ENCODE results near the gene SIGLEC12.

Gene SIGLEC12

DNA sequence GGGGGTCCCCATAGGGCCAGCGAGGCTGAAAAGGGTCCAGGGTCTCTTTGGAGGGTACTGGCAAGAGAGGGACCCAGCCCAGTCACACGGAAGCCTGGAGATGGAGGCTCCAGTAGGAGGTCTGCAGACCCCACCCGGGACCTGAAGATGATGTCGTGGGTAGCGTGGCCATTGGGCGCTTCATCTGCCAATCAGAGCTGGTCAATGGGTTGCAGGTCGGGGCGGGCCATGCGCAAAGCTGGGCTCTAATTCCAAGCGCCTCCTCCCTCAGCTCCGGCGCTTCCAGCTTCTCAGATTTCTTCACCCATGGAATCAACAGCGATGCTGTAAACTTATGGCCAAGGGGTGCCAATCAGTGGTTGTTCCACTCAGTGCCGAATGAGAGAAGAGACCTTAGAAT, 10.9 kb downstream of the SIGLEC12 start:
- intact Hi-C loops (cut with DNase I) = no loop called here

DNA sequence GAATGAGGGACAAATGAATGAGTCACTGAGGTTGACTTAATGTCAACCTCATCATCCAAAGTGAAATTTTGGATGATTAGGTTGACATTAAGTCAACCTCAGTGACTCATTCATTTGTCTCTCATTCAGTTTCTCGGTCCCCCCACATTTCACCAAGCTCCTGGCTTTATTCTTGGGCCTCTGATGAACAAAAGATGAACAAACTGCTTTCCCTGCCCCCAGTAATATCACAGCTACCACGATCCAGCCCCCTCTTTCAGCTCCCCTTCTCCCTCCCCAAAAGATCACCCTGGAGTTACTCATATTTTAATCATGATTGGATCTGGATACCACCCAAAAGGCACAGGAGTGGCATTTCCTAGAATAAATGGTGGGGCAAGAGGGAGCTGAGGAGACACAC, 12.5 kb downstream of the SIGLEC12 start:
- no peak for DNase-seq
- intact Hi-C loops (cut with DNase I) = no loop called here

More for the DNA sequence above, 10.9 kb downstream of the SIGLEC12 start:
- no peak for DNase-seq

DNA sequence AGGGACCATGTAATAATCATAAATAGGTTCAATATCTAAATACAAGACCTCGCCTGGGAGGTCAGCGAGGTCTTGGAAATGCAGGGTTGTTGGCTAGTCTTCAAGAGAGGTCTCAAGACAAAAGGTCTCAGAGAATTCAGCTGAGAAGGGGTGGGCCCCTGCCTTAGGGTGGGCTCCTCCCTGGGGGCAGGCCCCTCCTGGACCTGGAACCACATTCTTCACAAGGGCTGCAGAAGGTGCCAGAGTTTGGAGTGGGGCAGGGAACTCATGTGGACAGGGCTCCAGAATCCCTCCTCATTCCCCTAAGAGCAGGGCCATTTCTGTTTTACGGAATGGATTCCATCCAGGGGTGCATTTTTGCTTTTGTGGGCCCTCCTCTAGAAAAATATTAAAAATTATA, 13.1 kb downstream of the SIGLEC12 start:
- no peak for DNase-seq
- intact Hi-C loops (cut with DNase I) = no loop called here

DNA sequence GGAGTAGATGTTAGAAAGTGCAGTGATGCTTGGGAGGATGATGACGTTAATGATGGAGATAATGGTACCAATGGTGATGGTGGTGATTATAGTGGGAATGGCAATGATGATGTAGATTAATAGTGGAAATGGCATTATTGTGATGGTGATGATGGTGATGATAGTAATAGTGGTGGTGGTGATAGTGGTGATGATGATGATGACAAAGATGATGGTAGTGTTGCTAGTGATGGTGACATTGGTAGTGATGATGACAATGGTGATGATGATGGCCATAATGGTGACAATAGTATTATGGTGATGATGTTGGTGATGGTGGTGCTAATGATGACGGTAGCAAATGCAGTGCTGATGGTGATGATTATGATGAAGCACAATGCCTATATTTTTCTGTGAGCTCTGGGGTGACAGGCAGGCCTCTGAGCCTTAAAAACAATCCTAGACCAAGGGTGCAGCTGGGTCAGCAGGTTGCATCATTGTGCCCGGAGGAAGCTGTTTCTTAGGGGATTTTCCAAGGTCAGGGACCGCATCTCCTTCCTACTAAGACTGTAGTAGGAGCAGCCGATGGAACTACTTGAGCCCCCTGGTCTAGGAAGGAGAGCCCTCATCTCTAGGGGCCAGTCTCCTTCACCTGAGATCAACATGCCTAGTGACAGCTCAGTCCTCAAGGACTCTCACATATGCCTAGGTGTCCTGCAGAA, 15.5 kb downstream of the SIGLEC12 start:
- intact Hi-C loops (cut with DNase I) = no loop called here

DNA sequence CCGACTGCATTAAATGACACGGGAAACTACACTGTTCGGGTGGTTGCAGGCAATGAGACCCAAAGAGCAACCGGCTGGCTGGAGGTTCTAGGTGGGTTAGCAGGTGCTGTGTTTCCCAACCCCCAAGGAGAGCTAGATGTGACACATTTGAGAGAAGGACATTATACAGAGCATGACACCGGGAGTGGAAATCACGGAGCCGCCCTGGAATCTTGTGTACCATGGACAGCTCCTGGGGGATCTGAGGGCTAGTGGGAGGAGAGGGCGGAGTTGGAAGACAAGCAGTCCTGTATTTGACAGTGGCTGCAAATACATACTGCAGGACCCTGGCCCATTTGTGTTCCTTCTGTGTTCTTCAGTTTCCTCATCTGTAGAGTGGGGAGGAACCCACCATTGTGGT, 21.0 kb downstream of the SIGLEC12 start:
- intact Hi-C loops (cut with DNase I) = no loop called here
- DNase-seq = no peak

More for the DNA sequence above, 15.5 kb downstream of the SIGLEC12 start:
- DNase-seq = no peak

DNA sequence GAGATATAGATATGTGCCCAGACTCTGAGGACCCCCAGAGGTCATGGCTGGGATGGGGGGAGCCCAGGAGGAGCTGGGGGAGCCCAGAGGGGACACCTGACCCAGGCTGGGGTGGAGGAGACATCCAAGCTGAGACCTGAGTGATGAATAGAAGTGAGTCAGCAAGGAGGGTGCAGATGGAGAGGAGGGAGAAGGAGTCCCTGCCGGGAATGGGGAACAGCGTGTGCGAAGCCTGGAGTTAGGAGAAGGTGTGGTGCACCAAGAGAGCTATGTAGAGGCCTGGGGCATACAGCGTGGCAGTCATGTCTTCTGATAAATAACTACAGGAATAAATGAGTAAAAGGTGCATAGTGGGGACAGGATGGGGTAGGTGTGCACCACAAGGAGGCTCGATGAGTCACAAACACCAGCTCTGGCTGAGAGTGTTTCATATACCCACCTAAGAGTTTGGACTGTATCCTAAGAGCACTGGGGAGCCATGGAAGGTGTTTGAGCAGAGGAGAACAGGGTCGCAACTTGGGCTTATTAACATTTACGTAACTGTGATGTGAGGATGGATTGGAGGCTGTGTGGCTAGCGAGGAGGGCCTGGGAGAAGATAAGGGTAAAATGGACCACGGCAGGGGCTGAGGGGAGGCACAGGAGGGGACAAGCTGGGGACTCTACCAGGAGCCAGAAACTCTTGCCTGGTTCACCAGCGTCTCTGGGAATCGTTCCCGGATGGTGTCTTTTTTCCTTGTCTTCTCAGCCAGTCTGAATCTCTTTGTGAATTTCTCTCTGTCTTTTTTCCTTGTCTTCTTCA, 21.9 kb downstream of the SIGLEC12 start:
- intact Hi-C loops (cut with DNase I) = no loop called here

DNA sequence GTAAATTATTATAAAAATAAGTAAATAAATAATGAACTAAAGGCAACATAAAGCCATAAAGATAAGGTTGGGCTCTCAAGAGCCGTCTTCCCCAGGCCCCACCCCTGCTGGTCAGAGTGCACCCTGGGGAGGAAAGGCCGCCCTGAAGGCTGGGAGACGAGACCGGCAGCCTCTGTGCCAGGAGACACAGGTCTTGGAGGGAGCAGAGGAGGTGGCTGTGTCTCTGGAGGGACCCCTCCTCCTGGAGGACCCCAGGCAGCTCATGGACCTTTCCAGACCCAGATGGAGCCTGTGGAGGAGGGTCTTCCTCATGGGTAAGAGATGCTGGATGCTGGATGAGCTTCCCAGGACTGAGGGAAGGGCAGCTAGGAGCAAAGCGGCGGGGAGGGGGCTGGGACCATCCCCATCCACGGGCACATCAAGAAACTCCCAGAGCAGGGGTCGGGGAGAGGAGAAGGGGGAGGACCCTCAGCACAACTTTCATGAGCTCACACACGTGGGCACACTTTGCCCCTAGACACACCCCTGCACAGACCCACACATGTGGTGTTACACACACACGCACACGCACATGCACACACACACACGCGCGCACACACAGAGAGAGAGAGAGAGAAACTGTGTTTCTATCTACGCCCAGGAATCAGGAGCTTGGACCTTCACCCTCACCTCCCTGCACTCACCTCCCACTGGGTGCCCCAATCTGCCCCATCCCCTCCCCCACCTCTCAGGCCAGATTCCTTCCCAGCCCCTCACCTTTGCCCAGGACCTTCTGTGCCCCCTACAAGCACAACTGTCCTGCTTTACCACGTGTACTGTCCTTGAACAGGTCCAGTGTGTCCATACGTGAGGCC, 23.0 kb downstream of the SIGLEC12 start, which contains the start of gene CEACAM18:
CEACAM18 (plus strand) TSS at position 159 of the 854 bp plus-strand sequence.
- intact Hi-C loops (cut with DNase I) = no loop called here
- no peak for DNase-seq

More for the DNA sequence above, 21.9 kb downstream of the SIGLEC12 start:
- no peak for DNase-seq

DNA sequence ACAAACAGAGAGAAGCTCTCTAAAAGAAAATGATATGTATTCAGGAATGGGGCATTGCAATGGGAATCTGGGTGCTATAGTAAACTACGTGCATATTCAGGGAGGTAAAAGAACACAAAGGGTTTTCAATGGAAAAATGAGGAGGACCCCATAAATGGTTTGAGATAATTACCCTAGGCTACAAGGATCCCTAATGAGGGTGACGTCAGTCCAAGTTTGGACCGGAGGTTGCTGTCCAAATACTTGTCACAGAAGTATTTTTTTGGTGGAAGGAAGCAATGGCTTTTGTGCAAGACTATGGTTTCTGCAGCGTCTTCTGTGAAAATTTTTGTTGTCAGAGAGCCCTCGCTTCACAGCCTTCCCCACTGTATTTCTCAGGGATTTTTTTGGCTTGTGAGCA, 24.3 kb downstream of the SIGLEC12 start:
- intact Hi-C loops (cut with DNase I) = no loop called here
- DNase-seq = no peak

DNA sequence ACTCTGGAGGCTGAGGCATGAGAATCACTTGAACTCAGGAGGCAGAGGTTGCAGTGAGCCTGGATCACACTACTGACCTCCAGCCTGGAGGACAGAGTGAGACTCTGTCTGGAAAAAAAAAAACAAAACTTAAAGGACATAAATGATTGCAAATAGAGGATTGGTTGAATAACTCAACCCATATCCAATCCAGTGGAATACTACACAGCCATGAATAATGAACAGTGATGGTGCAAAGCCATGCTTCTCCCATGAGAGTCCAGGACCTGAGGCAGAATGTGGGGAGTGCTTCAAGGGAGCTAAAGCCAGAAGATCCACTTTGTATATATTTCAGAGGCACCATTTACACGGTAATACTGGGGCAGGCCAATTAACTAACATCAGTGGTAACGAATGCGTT, 25.4 kb downstream of the SIGLEC12 start:
- no peak for DNase-seq
- intact Hi-C loops (cut with DNase I) = no loop called here

DNA sequence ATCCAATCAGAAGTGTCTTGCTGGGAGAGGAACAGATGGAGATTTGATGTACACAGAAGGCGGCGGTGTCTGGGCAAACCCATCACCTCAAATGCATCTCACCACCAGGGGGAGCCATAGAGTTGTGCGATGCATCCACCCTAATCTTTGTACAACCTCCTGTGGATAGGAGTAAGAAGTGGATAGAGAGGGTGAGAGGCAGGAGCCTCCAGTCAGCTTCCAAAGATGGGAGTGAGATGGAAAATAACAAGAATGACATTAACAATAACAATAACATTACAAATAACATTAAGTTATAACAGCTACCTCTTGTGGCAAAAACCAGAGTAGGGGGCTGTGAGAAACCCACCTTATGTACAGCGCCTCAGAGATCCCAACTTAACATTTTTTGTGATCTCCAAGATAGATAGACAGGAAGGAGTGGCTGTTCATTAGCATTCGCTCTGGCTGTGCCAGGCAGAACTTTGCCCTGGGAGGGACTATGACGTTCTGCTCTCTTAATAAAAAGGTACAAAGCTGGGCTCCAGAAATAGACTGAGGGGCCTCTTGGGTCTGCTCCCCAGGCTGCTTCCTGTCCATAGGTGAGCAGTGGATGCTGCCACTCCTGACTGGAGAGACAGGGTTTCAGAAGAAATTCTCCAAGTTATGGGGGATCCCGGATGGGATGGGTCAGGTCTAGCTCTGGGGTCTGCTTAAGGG, 28.4 kb downstream of the SIGLEC12 start:
- DNase-seq = peak; percentile 61 to 95 (median 85)
- intact Hi-C loops (cut with DNase I) = loop anchor here (5.0 kb wide), 1 partner anchor 184 kb away; no protein-coding TSS in a partner anchor

DNA sequence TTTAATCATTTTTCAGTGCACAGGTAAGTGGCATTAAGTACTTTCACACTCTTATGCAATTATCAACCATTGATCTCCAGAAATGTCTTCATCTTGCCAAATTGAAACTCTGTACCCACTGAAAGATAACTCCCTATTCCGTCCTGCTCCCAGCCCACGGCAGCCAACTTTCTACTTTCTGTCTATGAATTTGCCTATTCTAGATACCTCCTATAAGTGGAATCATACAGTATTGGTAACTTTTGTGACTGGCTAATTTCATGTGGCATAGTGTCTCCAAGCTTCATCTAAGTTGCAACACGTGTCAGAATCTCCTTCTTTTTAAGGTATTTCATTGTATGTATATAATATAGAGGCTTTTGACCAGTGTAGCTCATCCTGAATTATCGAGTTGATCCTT, 29.0 kb downstream of the SIGLEC12 start:
- intact Hi-C loops (cut with DNase I) = loop anchor here (5.0 kb wide), 1 partner anchor 185 kb away; no protein-coding TSS in a partner anchor
- DNase-seq = no peak

DNA sequence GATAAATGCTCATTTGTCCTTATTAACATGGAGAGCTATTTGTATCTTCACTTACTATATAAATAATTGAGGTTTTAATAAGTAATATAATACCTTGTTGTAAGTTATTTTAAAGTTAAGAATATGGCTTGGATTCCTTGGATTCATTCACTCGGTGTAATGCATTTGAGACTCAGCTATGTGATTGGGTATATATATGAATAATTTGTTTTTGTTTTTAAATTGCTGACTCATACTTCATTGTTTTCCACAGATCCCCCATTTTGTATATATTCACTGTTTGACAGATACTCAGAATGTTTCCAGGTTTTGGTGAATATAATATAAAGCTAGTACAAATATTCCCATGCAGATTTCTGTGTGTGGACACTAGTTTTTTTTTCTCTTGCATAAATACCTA, 30.1 kb downstream of the SIGLEC12 start:
- intact Hi-C loops (cut with DNase I) = loop anchor here (5.0 kb wide), 1 partner anchor 186 kb away; no protein-coding TSS in a partner anchor
- DNase-seq = no peak

DNA sequence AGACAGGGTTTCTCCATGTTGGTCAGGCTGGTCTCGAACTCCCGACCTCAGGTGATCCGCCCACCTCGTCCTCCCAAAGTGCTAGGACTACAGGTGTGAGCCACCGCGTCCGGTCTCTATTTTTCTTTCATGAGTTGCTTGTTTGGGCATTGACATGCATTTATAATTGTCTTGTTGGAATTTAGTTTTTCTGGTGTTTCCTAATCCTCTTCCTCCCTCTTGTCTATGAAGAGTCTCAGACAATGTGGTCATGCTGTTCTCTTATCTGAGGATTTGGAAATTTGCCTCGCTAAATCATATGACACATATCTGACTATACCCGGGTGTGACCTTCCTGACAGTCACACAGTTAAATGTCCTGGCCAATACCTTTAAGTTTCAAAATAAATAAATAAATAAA, 30.6 kb downstream of the SIGLEC12 start:
- intact Hi-C loops (cut with DNase I) = loop anchor here (5.0 kb wide), 1 partner anchor 186 kb away; no protein-coding TSS in a partner anchor

DNA sequence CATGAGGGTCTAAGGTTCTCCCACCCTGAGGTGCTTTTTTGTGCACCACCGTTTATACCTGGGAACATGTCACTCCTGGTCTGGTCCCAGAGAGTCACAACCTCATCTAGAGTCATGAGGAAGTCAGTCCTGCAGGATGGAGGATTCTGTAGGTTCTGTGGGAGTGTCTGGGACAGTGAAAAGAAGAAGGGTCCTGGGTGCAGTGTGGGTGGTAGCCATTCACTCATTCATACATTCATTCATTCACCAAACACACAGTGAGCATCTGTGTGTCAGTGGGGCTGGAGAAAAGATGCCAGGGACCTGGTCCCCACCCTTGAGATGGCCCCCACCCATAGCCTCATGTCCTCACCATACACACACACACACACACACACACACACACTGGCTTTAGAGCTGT, 32.0 kb downstream of the SIGLEC12 start:
- intact Hi-C loops (cut with DNase I) = loop anchor here (5.0 kb wide), 1 partner anchor 188 kb away; no protein-coding TSS in a partner anchor

More for the DNA sequence above, 30.6 kb downstream of the SIGLEC12 start:
- no peak for DNase-seq

DNA sequence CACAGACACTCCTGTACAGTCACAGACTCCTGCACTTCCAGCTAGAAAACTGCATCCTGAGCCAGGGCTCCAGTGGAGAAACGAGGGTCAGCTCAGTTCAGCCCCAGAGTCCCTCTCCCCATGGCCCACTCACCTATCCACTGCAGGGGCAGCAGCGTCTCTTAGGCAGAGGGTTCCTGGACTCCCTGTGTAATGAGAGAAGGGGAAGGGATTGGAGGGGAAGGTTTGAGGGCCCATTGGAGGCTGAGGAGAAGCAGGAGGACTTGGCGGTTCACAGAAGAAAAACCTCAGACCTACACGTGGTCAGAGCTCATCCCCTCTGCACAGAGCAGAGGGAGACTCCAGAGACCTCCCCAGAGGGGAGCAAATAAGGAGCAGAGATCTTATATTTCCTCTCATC, 32.4 kb downstream of the SIGLEC12 start:
- intact Hi-C loops (cut with DNase I) = no loop called here
- DNase-seq = no peak

More for the DNA sequence above, 32.0 kb downstream of the SIGLEC12 start:
- no peak for DNase-seq

DNA sequence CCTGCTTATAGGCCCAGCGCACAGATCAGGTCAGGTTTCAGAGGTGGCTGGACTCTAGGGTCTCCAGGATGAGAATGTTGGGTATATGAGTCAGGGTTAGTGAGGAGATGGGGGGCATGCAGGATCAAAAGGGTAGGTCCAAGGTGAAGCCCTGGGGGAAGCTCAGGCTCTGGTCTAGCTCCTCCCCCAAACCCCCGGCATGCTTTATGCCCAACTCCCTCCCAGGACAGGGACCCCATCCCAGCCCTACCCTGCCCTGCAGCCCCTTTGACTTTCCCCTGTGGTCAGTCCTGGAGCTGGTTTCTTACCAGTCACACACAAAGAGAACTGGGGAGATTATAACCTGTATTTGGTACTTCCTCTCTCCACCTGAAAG, 33.1 kb downstream of the SIGLEC12 start:
- DNase-seq = no peak

DNA sequence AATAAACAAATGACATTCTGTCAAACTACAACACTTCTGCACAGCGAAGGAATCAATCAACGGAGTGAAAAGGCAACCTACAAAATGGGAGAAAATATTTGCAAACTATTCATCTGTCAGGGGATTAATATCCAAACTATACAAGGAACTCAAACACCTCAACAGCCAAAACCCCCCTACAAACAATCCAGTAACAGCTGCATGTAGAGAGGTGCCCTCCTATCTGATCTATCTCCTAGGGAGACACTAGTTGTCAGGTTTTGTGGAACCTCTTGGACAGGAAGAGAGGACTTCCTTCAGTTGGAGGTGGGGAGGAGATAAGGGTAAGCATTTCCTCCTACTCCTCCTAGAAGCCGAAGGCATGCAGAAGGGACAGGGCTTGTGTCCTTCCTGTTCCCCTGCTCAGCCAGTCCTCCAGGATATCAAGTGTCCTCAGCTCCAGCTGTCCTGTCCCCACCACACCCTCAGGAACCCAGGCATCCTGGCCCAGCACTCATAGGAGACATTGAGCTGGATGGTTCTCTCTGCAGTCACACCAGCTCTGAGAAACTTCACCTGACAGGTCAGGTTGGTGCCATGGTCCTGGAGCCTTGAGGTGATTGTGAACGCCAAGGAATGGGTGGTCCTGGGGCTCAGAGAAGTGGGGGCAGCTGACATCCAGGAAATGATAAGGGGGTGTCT, 33.6 kb downstream of the SIGLEC12 start:
- DNase-seq = no peak
- intact Hi-C loops (cut with DNase I) = no loop called here

More for the DNA sequence above, 33.1 kb downstream of the SIGLEC12 start:
- intact Hi-C loops (cut with DNase I) = no loop called here

DNA sequence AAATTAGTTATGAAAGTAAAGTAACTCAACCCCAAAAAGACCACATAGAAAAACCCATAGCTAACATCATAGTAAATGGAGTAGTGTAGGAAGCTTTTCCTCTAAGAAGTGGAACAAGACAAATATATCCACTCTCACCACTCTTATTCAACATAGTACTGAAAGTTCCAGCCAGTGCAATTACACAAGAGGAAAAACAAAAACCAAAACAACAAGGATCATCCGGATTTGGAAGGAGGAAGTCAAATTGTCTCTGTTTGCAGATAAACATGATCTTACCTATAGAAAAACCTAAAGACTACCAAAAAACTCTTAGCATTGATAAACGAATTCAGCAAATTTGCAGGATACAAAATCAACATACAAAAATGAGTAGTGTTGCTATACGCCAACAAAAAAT, 34.9 kb downstream of the SIGLEC12 start:
- DNase-seq = no peak
- intact Hi-C loops (cut with DNase I) = no loop called here

All from head of caudate nucleus (tissue), 42 donors.